Upper lobe of left lung (tissue), 6 donors: ENCODE measurements around the gene AXIN1. TPM values are rescaled to one million over a fixed set of nuclear protein-coding genes. Genes with fewer than 3 reads are reported as not detected.

Source experiments
- ATAC-seq, 2 donors: fragments of 200-7000 bp; cut with Tn5 transposase; one replicate each; pipeline ENCODE4 v1.9.1; 2022; ENCODE audit warnings: mild to moderate bottlenecking in 2 of 2, moderate library complexity in 2 of 2; ENCODE audit not compliant: low FRiP score in 2 of 2
- DNase-seq, 2 donors: peaks; one replicate each; pipeline ENCODE4 v3.0.0-alpha.2; 2019 to 2020
- H3K27ac ChIP-seq, 4 donors: fragments of 200-600 bp; sonication (generic); one replicate each; pipeline ENCODE4 v1.5.1; 2016 to 2019
- H3K27me3 ChIP-seq, 4 donors: fragments of 200-600 bp; sonication (generic); one replicate each; pipeline ENCODE4 v1.5.1; 2017 to 2019
- H3K36me3 ChIP-seq, 4 donors: fragments of 200-600 bp; sonication (generic); one replicate each; pipeline ENCODE4 v1.5.1; 2016 to 2019
- H3K4me1 ChIP-seq, 4 donors: fragments of 200-600 bp; sonication (generic); one replicate each; pipeline ENCODE4 v1.5.1; 2018 to 2019
- H3K4me3 ChIP-seq, 4 donors: fragments of 200-600 bp; sonication (generic); one replicate each; pipeline ENCODE4 v1.5.1; 2017 to 2019; ENCODE audit warnings: mild to moderate bottlenecking in 2 of 4, moderate library complexity in 1 of 4
- H3K9me3 ChIP-seq, 4 donors: fragments of 200-600 bp; sonication (generic); one replicate each; pipeline ENCODE4 v1.5.1; 2018 to 2019
- EP300 ChIP-seq, 4 donors: sonication (generic); formaldehyde crosslinking; IDR thresholded peaks; one replicate each; pipeline ENCODE4 v1.5.1; 2017; ENCODE audit warnings: antibody characterized with exemption in 4 of 4, control low read depth in 2 of 4
- POLR2A ChIP-seq, 4 donors: fragments of 450-650 bp; IDR thresholded peaks; one replicate each; pipeline ENCODE4 v1.5.1; 2016 to 2017; ENCODE audit warnings: antibody characterized with exemption in 4 of 4, mild to moderate bottlenecking in 2 of 4
- POLR2AphosphoS5 ChIP-seq, 2 donors: sonication (generic); formaldehyde crosslinking; IDR thresholded peaks; one replicate each; pipeline ENCODE4 v1.5.1; 2017; ENCODE audit warnings: antibody characterized with exemption in 2 of 2
- WGBS, 2 donors: methylation state at CpG; one replicate each; pipeline ENCODE4 v1.1.5; 2017 to 2018; 5-methylcytosine and 5-hydroxymethylcytosine counted together
- total RNA-seq, 6 donors: library from RNA; depleted of rRNA in 4 of 6; stranded (reverse); fragments of >200 nt in 4 of 6; gene quantifications; one replicate each; pipeline versions ENCODE4 v1.1.0 to v1.2.1, GENCODE V29; 2016 to 2021
- TF ChIP-seq, protein P1 (sequence below), 6 experiments: fragments of 450-650 bp in 4 of 6; fragments of 200-600 bp in 2 of 6; sonication (generic) in 2 of 6; IDR thresholded peaks; one replicate each; pipeline ENCODE4 v1.5.1; 2016 to 2019; ENCODE audit warnings: antibody characterized with exemption in 6 of 6
- donor health status: DM: no; HTN: no; CAD: no; lungs with moderate emphysema.
- donor health status: DM: no; HTN: yes; CAD: no; lungs with severe emphysema.

AXIN1 gene
- total RNA-seq, 6 donors from 2014 or later = 26.8 to 45.9 (median 31.9) TPM

DNA sequence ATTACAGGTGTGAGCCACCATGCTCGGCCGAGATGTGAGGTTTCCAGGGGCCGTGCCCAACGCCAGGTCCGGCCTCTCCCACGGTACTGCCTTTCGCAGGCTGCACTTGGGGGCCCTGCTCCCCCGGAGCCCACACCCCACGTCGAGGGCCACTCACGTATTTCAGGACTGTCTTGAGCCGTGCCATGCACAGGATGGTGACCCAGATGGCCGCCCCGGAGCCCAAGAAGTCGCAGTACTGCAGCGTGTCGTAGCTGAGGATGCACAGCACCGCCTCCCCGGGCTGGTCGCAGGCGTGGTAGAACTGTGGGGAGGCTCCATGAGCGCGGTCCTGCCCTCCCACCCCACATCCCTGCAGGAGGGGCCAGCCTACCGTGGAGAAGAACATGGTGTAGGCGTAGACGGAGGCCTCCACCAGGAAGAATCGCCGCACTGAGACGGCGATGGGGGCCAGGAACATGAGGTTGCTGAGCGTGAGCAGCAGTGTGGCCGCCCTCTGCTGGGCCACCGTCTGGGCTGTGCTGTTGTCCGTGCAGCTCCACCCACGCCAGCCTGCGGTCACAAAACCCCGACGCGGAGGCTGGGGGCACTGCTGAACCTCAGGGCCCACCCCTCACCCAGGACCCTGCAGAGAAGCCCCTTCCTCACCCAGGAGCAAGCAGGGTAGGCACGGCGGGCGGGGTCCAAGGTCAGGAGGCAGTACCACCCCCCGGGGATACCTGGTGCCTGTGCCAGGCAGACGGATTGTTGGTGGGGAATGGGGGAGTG lies 21.5 kb upstream of the AXIN1 start:
- Histone ChIP-seq H3K4me1 (peaks cover 11 to 25% (median 21%) of the 10 kb centered on the region in 4 donors), H3K9me3 (no peaks in the 10 kb centered on the region), H3K4me3 (no peak overlapping the region), H3K27ac (no peak overlapping the region), H3K27me3 (no peaks in the 10 kb centered on the region), H3K36me3 (peaks cover 0 to 69% (median 52%) of the 10 kb centered on the region in 4 donors)
- ATAC-seq = no peak
- WGBS, 2 donors = 92 to 95% methylated on average over 30 to 32 of the region's 44 CpGs
- TF ChIP-seq EP300 (IDR thresholded peaks at IDR 0.05) (no peak), POLR2A (IDR thresholded peaks at IDR 0.05) (no peak), POLR2AphosphoS5 (IDR thresholded peaks at IDR 0.05) (no peak)
- TF ChIP-seq, protein P1, sequence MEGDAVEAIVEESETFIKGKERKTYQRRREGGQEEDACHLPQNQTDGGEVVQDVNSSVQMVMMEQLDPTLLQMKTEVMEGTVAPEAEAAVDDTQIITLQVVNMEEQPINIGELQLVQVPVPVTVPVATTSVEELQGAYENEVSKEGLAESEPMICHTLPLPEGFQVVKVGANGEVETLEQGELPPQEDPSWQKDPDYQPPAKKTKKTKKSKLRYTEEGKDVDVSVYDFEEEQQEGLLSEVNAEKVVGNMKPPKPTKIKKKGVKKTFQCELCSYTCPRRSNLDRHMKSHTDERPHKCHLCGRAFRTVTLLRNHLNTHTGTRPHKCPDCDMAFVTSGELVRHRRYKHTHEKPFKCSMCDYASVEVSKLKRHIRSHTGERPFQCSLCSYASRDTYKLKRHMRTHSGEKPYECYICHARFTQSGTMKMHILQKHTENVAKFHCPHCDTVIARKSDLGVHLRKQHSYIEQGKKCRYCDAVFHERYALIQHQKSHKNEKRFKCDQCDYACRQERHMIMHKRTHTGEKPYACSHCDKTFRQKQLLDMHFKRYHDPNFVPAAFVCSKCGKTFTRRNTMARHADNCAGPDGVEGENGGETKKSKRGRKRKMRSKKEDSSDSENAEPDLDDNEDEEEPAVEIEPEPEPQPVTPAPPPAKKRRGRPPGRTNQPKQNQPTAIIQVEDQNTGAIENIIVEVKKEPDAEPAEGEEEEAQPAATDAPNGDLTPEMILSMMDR (IDR thresholded peaks at IDR 0.05) = no peak
- peak in 1 of 2 donors; percentile 73 for DNase-seq

DNA sequence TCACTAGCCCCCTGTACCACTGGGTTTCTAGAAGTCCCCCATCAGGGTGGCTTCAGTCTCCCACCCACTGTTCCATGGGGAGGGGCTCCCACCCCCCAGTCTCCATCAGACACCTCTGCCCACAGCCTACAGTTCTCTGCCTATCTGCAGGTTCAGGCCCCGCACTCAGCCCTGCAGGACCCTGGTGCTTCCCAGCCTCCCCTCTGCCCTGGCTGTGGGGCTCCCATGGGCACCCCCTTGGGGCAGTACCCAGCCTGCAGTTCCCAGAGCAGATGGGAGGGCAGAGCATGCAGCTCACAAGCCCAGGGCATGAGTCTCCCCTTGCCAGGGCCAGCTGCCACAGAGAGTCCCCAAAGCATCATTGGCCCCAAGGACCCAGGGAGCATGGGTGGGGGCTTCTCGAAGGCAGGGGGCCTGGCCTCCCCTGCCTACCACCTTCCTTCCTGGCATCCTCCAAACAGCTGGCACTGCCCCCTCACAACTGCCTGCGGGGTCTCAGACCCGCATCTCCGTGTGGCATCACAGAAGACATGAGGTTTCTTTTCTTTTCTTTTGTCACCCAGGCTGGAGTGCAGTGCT lies 20.6 kb upstream of the AXIN1 start:
- Histone ChIP-seq H3K27ac (no peak overlapping the region), H3K9me3 (no peaks in the 10 kb centered on the region), H3K27me3 (no peaks in the 10 kb centered on the region), H3K36me3 (peaks cover 2 to 78% (median 60%) of the 10 kb centered on the region in 4 donors), H3K4me3 (no peak overlapping the region), H3K4me1 (peaks cover 11 to 23% (median 18%) of the 10 kb centered on the region in 4 donors)
- no peak for ATAC-seq
- DNase-seq = peak in 1 of 2 donors; percentile 34
- WGBS, 2 donors = 85 to 94% methylated on average over 4 to 5 of the region's 5 CpGs
- TF ChIP-seq EP300 (IDR thresholded peaks at IDR 0.05) = no peak
- no peak for TF ChIP-seq POLR2A (IDR thresholded peaks at IDR 0.05)
- no peak for TF ChIP-seq POLR2AphosphoS5 (IDR thresholded peaks at IDR 0.05)
- TF ChIP-seq, protein P1 (IDR thresholded peaks at IDR 0.05) = no peak

DNA sequence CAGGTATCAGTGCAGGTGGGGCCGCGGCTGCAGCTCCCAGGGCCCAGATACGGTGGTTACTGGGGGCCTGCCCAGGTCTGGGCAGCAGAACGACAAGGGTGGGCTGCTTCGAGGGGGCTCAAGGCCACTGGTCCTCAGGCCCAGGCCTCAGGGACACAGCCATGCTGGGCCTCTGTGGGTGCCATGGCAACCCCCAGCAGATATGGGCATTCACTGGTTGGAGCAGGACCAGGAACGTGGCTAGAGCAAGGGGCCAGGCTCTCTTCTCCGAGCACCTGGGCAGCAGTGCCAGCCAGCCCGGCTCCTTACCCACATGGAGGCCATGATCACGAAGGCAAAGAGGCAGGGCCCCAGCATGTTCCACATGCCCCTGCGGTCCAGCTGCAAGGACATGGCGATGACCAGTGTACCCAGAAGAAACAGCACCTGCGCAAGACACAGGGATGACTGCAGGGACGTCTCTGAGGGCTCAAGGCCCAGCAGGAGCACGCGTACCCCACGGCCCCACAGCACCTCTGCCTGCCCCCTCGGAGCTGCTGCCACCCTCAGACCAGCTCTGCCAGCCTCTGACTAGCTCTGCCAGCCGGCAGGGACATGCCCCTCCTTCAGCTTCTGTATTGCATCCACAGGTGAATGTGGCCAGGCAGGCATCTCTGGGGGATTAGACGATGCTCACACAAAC lies 19.9 kb upstream of the AXIN1 start:
- DNase-seq = peak in 1 of 2 donors; percentile 59
- TF ChIP-seq POLR2A (IDR thresholded peaks at IDR 0.05) (no peak), EP300 (IDR thresholded peaks at IDR 0.05) (no peak)
- 91 to 93% methylated on average over 14 to 17 of the region's 19 CpGs for WGBS, 2 donors
- Histone ChIP-seq H3K36me3 (peaks cover 9 to 80% (median 64%) of the 10 kb centered on the region in 4 donors), H3K27me3 (no peaks in the 10 kb centered on the region), H3K27ac (no peak overlapping the region), H3K9me3 (no peaks in the 10 kb centered on the region), H3K4me3 (no peak overlapping the region), H3K4me1 (peaks cover 11 to 23% (median 18%) of the 10 kb centered on the region in 4 donors)
- ATAC-seq = no peak

DNA sequence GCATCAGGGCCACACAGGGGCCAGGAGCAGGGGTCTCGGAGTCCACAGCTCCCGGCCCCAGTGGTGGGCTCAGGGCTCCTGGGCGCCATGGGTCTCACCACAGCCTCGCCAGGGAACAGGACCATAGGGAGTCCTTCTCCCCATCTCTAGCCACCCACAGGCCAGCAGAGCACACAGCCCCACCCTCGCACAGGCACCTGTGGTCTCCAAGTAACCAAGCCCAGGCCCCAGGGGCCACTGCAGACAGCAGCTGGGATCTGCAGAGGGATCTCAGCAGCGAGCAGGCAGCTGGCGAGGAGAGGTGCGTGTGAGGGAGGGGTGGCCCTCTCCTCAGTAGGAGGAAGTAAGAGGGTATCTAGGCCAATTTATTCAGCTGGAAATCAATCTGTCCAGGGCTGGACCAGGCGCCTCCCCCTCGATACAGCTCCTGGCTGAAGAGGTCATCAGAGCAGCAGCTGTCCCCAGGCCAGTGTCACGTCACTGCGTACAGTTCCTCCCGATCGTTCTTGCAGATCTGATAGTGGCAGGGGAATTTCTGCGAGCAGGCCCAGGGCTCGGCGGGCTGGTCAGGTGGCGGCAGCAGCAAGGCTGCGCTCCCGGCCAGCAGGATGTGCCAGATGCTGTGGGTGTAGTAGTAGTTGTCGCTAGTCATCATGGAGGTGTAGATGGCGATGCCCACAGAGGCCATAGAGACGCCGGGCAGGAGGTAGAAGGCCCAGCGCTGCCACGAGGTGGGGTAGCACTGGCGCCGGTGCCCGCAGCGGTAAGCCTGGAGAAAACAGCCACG lies 19.2 kb upstream of the AXIN1 start:
- no peak for ATAC-seq
- peaks cover 11 to 80% (median 64%) of the 10 kb centered on the region in 4 donors for H3K36me3 ChIP-seq
- H3K4me1 ChIP-seq = peaks cover 11 to 23% (median 18%) of the 10 kb centered on the region in 4 donors

More for the DNA sequence above, 19.2 kb upstream of the AXIN1 start:
- Histone ChIP-seq H3K9me3 (no peaks in the 10 kb centered on the region), H3K27me3 (no peaks in the 10 kb centered on the region), H3K4me3 (no peak overlapping the region), H3K27ac (peak overlapping the region in 3 of 4 donors; percentile 71 to 81 (median 75))
- peak in 1 of 2 donors; percentile 70 for DNase-seq
- no peak for TF ChIP-seq POLR2A (IDR thresholded peaks at IDR 0.05)
- no peak for TF ChIP-seq POLR2AphosphoS5 (IDR thresholded peaks at IDR 0.05)
- TF ChIP-seq EP300 (IDR thresholded peaks at IDR 0.05) = no peak
- TF ChIP-seq, protein P1 (IDR thresholded peaks at IDR 0.05) = no peak
- WGBS, 2 donors = 89 to 94% methylated on average over 21 to 26 of the region's 31 CpGs
